Caki2 (cell line): Measurements from ENCODE around the gene OSER1. TPM values are rescaled to one million over a fixed set of nuclear protein-coding genes. Genes with fewer than 3 reads are reported as not detected.
A peak's percentile ranks its signal among the peaks of the same experiment; 100 is the strongest.
"Not testable (repeated sequence)": the region's sequence is repeated elsewhere in the genome, so short reads cannot be mapped to it uniquely, and the experiment has no call there.

Experiments
- DNase-seq: peaks from one replicate; pipeline ENCODE4 v3.0.0-alpha.2; 2015; ENCODE audit warnings: low read depth
- in situ Hi-C: cut with HindIII; loops from 2 replicates; pipeline ENCODE4 v1.10.0; 2016; ENCODE audit warnings: low sequenced_read_pairs, low pct_unique_long_range_greater_than_20kb, mixed read lengths
- total RNA-seq: library from RNA; depleted of rRNA; stranded (reverse); fragments of >200 nt; shearing (Covaris generic); gene quantifications from 2 replicates; pipeline ENCODE4 v1.2.3, GENCODE V29; 2014; ENCODE audit warnings: low replicate concordance

The OSER1 gene
- total RNA-seq, 1 experiment from 2014 or later = 72.4 TPM

DNA sequence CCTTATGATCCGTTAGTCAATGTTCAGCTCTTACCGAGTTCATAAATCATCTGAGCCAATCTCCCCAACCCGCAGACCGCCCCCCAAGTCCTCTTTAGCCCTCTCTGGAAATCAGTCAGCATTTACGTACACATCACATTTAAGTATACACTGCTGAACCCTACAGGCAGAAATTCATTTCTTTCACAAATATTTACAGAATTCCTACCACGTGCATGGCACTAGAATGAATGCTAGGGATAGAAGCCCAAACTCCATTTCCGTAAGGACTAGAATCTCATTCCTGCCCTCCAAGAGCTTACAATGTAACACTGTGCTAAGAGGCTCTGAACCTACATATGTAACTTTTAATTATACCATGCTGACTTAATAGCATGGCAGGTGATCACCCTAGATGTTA lies 1.8 kb downstream of the OSER1 start:
- in situ Hi-C loops = no loop called here
- DNase-seq = peak; percentile 41

DNA sequence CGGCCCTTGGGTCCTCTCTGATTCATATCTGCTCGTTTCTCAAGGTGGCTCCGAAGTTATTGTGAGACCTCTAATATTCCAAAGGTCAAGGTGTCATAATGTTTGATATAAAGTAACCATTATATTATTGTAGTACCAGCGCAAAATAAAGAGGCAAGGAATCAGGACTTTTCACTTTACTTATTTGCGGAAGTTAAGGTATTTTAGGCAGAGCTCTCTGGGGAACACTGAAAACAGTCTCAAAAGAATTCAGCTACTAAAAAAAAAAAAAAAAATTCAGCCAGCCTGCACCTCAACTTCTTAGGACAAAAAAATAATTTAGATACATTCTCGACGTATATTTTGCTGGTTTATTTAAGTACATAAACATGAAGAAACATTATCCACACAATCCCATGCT lies 2.4 kb downstream of the OSER1 start:
- DNase-seq = no peak
- in situ Hi-C loops = no loop called here

DNA sequence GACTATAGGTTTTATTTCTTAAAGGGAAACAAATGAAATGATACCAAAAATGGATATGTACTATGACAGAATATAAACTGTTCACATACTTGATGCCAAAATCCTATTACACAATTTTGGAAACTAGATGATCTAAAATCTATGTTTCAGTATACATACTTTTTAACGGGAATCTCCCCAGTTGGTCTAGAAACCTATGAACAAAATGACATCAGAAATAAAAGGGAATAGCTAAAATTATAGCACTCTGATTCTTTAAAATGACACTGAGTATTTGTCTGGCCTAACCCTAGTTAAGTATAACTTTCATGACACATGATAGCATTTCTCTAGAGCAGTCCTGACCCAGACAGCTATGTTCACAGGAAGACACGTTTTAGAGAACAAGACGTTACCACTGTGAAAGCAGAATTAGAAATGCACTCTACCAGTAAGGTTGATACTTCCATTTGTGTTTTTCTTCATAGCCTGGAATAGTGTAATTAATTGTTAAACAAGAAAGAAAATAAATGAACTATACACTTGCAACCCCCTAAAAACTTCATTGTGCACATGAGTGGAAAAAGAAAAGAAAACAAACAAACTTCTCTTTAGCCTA lies 3.3 kb downstream of the OSER1 start:
- in situ Hi-C loops = no loop called here
- DNase-seq = no peak

DNA sequence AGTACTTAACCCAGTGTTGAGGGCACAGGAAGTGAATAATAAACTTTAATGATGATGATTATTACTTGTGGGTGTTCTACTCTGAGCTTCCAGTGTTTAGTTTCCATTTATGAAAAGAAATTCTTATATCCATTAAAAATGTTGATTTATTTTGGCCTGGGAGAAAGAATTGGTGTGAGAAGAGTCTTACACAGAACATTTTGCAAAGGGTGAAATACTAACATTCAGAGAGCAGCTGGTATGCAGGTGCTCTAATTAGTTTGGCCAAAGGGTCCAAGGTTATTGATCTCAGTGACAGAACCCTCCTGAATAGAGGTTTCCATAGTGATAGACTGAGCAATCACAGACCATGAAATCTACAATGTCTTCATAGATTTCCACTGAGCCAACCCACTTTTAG lies 4.4 kb downstream of the OSER1 start:
- in situ Hi-C loops = no loop called here
- DNase-seq = no peak

DNA sequence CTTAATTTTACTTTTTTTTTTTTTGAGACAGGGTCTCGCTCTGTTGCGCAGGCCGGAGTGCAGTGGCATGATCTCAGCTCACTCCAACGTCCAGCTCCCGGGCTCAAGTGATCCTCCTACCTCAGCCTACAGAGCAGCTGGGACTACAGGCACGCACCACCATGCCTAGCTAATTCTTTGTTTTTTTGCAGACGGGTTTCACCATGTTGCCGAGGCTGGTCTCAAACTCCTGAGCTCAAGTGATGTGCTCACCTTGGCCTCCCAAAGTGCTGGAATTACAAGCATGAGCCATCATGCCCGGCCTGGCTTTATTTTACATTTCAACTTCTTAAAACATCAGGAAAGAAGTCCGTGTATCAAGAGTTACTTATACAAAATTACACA lies 5.7 kb downstream of the OSER1 start:
- in situ Hi-C loops = no loop called here

DNA sequence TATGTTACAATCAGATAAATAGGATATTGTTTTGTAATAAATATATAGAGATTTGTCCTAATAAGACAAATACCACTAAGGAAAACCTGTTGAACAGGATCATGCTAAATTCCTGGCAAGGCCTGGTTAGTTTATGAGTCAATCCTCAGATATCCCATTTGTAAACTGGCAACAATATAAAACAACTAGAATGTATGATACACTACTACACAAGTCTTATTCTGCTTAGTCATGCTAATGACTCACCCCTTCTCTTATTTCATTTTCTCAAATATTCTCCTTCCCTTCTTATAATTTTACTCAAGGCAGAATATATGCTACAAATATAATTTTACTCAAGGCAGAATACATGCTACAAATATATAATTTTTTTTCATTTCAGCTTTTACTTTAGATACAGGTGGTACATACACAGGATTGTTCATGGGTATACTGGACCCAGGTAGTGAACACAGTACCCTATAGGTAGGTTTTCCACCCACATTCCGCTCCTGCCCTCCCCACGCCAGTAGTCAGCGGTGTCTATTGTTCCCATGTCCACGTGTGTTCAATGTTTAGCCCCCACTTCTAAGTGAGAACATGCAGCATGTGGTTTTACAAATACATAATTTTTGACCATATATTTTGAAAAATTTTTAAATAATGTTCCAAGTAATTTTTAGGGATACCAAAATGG lies 6.3 kb downstream of the OSER1 start:
- in situ Hi-C loops = no loop called here
- DNase-seq = peak; percentile 78

More for the DNA sequence above, 5.7 kb downstream of the OSER1 start:
- DNase-seq = no peak

DNA sequence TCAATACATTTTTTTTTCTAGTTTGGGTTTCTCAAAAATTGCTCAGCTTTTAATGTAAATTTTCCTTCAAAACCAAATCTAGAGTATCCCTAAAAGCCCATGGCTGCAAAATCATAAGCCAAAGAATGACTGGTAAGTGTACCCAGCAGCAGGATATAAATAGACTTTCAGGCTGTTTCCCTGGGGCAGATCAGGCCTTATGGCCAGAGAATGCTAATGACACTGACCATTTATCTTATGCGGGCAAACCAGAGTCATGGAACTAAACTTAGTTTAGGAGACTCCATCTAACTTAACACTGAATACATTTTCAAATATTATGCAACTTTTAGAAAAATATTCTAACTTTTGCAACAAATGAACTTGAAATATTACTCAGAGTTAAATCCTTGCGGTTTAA lies 7.4 kb downstream of the OSER1 start:
- DNase-seq = no peak
- in situ Hi-C loops = no loop called here

DNA sequence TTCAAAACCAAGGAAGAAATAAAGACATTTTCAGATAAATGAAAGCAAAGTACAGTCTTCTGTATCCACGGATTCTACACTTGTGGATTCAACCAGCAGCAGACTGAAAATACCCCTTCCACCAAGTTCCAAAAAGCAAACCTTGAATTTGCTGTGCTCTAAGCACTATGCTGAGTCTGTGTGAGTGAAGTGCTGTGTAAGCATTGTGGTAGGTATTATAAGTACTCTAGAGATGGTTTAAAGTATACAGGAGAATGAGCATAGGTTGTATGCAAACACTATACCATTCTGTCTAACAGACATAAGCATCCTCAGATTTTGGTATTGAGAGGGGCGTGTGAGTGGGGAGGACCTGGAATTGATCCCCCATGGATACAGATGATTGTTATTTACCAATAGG lies 9.6 kb downstream of the OSER1 start:
- in situ Hi-C loops = no loop called here
- DNase-seq = no peak

DNA sequence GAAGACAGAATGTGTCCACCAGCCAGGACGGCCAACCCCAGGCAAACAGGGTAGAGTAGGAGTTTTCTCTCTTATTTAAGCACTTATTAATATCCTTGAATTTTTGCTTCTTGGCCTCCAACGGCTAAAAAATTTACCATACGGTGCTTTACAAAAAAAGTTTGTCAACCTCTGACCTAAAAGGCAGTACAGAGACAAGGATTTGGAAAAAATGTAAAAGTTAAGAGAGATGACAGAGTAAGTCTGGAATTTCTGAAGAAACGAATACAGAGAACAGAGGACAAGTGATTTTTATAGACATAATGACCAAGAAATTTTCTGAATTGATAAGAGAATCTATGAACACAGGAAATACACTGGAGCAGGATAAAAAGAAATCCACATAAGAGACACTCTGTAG lies 10.2 kb downstream of the OSER1 start:
- in situ Hi-C loops = no loop called here
- no peak for DNase-seq

DNA sequence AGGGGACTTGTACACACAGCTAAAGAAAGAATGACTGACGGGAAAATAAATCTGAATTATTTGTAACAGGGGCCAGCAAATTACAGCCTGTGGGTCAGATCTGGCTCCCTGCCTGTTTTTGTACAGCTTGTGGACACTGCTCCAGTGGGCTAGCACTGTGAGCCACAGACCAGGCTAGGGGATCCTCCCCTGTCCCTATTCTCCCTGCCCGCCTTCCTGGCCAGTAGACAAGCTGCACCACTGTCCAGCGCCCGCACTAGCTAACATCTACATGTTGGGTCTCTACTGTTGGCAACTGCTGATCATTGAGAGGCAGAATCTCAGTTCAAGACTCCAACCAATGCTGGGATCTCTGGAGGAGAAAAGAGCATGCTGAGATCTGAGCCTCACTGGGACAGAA lies 10.7 kb downstream of the OSER1 start:
- no peak for DNase-seq
- in situ Hi-C loops = loop anchor here (10.0 kb wide), 1 partner anchor 75 kb away; no protein-coding TSS in a partner anchor

DNA sequence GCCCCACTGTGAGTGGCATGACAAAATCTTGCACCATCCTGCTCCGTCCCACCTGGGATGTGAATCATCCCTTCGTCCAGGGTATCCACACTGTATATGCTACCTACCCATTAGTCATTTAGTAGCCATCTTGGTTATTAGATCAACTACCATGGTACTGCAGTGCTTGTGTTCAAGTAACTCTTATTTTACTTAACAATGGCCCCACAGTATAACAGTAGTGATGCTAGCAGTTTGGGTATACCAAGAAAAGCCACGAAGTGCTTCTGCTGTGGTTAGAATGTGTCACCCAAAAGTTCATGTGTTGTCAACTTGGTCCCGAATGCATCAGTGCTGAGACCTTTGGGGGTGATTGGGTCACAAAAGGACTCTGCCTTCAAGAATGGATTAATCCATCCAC lies 11.7 kb downstream of the OSER1 start:
- in situ Hi-C loops = loop anchor here (10.0 kb wide), 1 partner anchor 74 kb away; no protein-coding TSS in a partner anchor

DNA sequence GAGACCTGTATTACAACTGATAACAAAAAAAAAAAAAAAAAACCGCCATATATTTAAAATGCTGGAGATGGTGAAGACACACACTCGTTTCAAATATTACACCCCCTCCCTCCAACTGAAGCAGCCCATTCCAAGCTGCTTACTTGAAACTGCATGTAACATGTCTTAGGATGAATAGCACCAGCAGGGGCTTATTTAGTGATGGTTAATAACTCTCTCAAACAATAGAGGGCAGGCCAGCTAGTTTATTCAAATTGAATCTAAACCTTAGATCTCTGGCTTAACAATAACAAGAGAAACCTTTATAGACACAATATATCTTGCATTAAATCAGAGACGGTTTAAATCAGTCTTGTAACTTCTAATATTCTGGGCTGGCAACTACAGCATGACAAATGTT lies 14.3 kb downstream of the OSER1 start:
- in situ Hi-C loops = loop anchor here (10.0 kb wide), 1 partner anchor 71 kb away; no protein-coding TSS in a partner anchor
- no peak for DNase-seq

More for the DNA sequence above, 11.7 kb downstream of the OSER1 start:
- DNase-seq = no peak

DNA sequence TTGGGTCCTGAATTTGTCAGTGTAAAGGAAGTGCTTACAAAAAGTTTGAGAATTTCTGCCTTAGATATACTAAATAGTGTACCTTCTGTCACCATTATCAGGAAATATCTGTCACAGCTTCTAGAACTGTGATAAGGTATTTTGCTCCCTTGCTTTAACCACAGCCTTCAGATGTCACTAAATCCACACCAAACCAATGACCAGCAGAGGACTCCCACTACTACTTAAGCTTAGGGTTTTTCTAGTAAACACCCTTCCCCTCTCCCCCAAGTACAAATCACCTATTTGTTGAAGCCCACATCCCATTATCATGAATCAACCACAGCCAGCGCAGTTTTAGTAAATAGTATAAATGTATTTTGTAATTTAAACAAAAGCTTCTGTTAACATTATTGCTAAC lies 15.0 kb downstream of the OSER1 start:
- in situ Hi-C loops = loop anchor here (10.0 kb wide), 1 partner anchor 71 kb away; no protein-coding TSS in a partner anchor
- DNase-seq = no peak

DNA sequence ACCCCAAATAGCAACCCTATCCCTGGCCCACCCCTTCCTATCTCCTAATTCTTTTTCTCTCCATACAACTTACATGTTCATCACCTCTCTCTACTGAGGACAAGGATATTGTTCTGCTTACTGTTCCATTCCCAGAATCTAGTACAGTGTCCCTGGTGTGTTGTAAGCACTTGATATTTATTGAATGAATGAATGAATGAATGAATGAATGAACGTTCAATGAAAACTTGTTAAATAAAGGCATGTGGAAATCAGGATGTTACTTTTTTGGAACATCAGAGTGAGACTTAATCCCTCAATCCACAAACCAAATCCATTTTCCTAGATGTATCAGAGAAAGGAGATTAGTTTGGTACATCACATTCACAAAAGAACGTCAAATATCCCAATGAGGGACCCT lies 16.8 kb downstream of the OSER1 start:
- DNase-seq = no peak
- in situ Hi-C loops = loop anchor here (10.0 kb wide), 1 partner anchor 69 kb away; no protein-coding TSS in a partner anchor

DNA sequence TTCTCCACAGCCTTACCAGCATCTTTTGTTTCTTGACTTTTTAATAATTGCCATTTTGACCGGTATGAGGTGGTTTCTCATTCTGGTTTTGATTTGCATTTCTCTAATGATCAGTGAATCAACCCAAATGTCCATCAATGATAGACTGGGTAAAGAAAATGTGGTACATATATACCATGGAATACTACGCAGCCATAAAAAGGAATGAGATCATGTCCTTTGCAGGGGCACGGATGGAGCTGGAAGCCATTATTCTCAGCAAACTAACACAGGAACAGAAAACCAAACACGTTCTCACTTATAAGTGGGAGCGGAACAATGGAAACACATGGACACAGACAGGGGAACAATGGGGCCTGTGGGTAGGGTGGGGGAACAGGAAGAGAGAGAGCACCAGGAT lies 18.9 kb downstream of the OSER1 start:
- not testable (repeated sequence) for DNase-seq
- in situ Hi-C loops = loop anchor here (10.0 kb wide), 1 partner anchor 67 kb away; no protein-coding TSS in a partner anchor

DNA sequence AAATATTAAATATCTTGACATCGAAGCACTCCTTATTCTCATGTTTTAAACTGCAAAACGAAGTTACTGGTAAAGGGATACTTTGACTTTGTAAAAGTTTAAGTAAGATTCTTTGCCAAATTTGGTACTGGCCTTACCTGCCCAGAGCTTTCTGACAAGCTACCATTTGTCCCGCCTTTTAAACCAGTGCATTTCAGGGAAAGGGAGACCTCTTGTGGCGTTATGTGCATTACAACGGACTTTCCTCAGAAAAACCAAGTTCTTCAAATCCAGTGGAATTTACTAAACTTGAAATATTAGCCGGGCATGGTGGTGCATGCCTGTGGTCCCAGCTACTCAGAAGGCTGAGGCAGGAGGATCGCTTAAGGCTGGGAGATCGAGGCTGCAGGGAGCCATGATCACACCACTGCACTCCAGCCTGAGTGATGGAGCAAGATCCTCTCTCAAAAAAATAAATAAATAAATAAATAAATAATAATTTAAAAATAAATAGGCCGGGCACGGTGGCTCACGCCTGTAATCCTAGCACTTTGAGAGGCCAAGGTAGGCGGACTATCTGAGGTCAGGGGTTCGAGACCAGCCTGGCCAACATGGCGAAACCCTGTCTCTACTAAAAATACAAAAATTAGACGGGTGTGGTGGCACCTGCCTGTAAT lies 20.2 kb downstream of the OSER1 start:
- in situ Hi-C loops = loop anchor here (10.0 kb wide), 1 partner anchor 66 kb away; no protein-coding TSS in a partner anchor
- peak; percentile 55 for DNase-seq

DNA sequence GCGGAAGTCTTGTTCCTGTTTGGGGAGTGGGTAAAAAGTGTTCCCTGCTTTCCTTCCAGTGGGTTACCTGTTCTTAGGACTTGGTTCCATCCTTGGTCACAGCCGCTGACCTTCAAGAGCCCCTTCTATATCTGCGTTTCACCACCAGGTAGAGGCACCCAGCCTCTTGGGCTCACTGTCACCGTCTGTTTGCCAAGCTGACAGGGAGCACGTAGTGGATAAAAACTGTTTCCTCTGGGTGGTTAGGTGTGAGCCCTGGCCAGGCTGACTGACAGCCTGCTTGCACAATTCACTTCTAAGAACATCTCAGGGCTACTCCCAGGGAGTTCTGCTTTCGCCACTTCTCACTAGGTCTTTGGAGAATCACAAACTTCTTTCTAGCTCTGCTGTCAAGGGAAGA lies 21.8 kb downstream of the OSER1 start:
- DNase-seq = no peak
- in situ Hi-C loops = no loop called here

DNA sequence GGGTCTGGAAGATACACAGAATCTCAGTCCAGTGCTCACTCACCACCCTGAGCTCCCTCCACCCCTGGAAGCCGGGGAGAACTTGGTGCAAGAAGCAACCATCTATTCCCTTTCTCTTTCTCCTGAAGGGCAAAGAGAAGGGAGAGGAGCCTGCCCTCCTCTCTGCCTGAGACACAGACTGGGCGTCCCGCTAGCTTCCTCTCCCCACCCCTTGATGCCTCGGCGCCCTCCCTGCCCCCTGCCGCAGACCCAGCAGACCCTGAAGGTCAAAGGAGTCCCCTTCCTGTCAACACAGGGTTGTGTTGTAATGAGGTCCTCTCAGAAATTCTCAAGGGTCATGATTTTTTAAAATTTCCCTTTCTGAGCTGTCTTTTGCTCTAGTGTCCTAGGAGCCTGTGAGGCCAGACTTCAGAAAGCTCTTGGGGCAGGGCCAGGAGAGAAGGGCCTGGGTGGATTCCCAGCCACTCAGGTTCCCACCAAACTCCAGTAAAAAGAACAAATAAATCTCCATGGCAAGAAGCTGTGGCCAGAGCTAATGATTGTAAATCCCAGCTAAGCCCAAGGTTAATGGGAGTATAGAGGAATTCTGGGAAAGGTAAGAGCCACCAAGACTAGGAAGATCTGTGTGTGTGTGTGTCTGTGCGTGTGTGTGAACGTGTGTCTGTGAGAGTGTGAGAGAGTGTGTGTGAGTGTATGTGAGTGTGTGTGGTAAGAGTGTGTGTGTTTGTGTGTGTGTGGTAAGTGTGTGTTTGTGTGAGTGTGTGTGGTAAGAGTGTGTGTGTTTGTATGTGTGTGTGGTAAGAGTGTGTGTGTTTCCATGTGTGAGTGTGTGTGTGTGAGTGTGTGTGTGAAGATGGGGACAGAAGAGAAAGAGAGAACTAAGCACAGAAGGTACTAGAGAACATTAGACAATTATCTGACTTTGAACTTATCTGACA lies 22.5 kb downstream of the OSER1 start:
- in situ Hi-C loops = no loop called here
- DNase-seq = no peak
